A549 treated with CORT108297 at 1 μM for 4 hours (cell line): ENCODE data around the gene CENPU. TPM values are rescaled to one million over a fixed set of nuclear protein-coding genes. Genes with fewer than 3 reads are reported as not detected.

Source experiments
- total RNA-seq: library from RNA; stranded (reverse); fragments of 200-300 nt; extraction: Qiagen RNA extraction; gene quantifications from 5 replicates; pipeline ENCODE4 v1.2.3, GENCODE V29; 2022

The CENPU gene
- total RNA-seq: 20.9 to 26.5 TPM (median 21.5 TPM) in 5 replicates

GRCh38 chr4:184733654-184734524 lies at the start of gene CENPU:
CENPU (minus strand) TSS chr4:184734096; CDS start chr4:184734062, 34 bp downstream.

GRCh38 chr4:184649026-184649970 lies 84.6 kb downstream of the CENPU start, which contains the start of the genes CASP3 and PRIMPOL:
CASP3 (minus strand) TSS chr4:184649447; CDS start chr4:184638453, 10,994 bp downstream.
PRIMPOL (plus strand) TSS chr4:184649738; CDS start chr4:184657141, 7,403 bp downstream.

Other genes starting within 250 kb of the CENPU start
- 20.0 to 25.8 TPM (median 21.2 TPM) in 5 replicates for gene CASP3, start 84.6 kb downstream of the CENPU start, total RNA-seq
- 5.8 to 7.0 TPM (median 6.6 TPM) in 5 replicates for gene PRIMPOL, start 84.4 kb downstream of the CENPU start, total RNA-seq
- gene ACSL1, start 91.9 kb upstream of the CENPU start, total RNA-seq: 13.0 to 16.4 TPM (median 13.7 TPM) in 5 replicates